ENCODE measurements around the gene SSBP4.

- TF ChIP-seq CTCF (conservative IDR thresholded peaks at IDR 0.05 in 1 of 2, IDR thresholded peaks at IDR 0.05 in 1 of 2; ENCODE audit: low read depth in 1 of 2, low read length in 2 of 2), result no peak
- no peak for TF ChIP-seq EZH2 (IDR thresholded peaks at IDR 0.05; ENCODE audit: low read length, missing control alignments)
Measured at GRCh38 chr19:18452386-18452785, 33.2 kb downstream of the SSBP4 start.
